Vagina (tissue), 2 donors: ENCODE results near the gene NYAP1. TPM values are rescaled to one million over a fixed set of nuclear protein-coding genes. Genes with fewer than 3 reads are reported as not detected.

Experiments used
- DNase-seq, 2 donors: peaks; one replicate each; pipeline ENCODE4 v3.0.0-alpha.2; 2017; ENCODE audit errors: extremely low spot score in 2 of 2
- H3K27ac ChIP-seq: fragments of 200-600 bp; sonication (generic); one replicate; pipeline ENCODE4 v1.5.1; 2019
- H3K27me3 ChIP-seq: fragments of 200-600 bp; sonication (generic); one replicate; pipeline ENCODE4 v1.5.1; 2019
- H3K36me3 ChIP-seq, 2 donors: fragments of 200-600 bp; sonication (generic); one replicate each; pipeline ENCODE4 v1.5.1; 2017 to 2019
- H3K4me1 ChIP-seq: fragments of 200-600 bp; sonication (generic); one replicate; pipeline ENCODE4 v1.5.1; 2019
- H3K4me3 ChIP-seq, 2 donors: fragments of 200-600 bp; sonication (generic); 1 replicate in 1 of 2; 2 replicates in 1 of 2; pipeline ENCODE4 v1.5.1; 2016 to 2019
- H3K9me3 ChIP-seq: fragments of 200-600 bp; sonication (generic); one replicate; pipeline ENCODE4 v1.5.1; 2019
- POLR2A ChIP-seq, 2 donors: fragments of 450-650 bp; IDR thresholded peaks; one replicate each; pipeline ENCODE4 v1.6.1; 2017; ENCODE audit warnings: antibody characterized with exemption in 2 of 2, mild to moderate bottlenecking in 2 of 2, moderate library complexity in 2 of 2
- POLR2AphosphoS5 ChIP-seq, 2 donors: sonication (generic); formaldehyde crosslinking; IDR thresholded peaks; one replicate each; pipeline ENCODE4 v1.9.0; 2017; ENCODE audit warnings: antibody characterized with exemption in 2 of 2, mild to moderate bottlenecking in 2 of 2, low read depth in 1 of 2; ENCODE audit not compliant: insufficient read depth in 1 of 2
- intact Hi-C: fragments of 100-400 bp; cut with DNase I; formaldehyde crosslinking; loops from one replicate; pipeline ENCODE4 v1.15.1; 2023
- total RNA-seq: library from RNA; depleted of rRNA; stranded (reverse); fragments of >200 nt; gene quantifications from one replicate; pipeline ENCODE4 v1.2.3, GENCODE V29; 2016
- TF ChIP-seq, protein P1 (sequence below), 3 experiments: fragments of 450-650 bp in 2 of 3; fragments of 200-600 bp in 1 of 3; sonication (generic) in 1 of 3; IDR thresholded peaks; one replicate each; pipeline ENCODE4 v1.5.1; 2017 to 2019; ENCODE audit warnings: antibody characterized with exemption in 3 of 3, mild to moderate bottlenecking in 2 of 3, moderate library complexity in 2 of 3

The NYAP1 gene
- total RNA-seq, 1 donor from 2014 or later: 3.9 TPM

GRCh38 chr7:100489824-100490223 is 6.1 kb downstream of the NYAP1 start:
- peaks cover 27% of the 10 kb centered on the region for H3K4me1 ChIP-seq
- no peaks in the 10 kb centered on the region for H3K36me3 ChIP-seq
- TF ChIP-seq POLR2A (IDR thresholded peaks at IDR 0.05): no peak
- TF ChIP-seq, protein P1, sequence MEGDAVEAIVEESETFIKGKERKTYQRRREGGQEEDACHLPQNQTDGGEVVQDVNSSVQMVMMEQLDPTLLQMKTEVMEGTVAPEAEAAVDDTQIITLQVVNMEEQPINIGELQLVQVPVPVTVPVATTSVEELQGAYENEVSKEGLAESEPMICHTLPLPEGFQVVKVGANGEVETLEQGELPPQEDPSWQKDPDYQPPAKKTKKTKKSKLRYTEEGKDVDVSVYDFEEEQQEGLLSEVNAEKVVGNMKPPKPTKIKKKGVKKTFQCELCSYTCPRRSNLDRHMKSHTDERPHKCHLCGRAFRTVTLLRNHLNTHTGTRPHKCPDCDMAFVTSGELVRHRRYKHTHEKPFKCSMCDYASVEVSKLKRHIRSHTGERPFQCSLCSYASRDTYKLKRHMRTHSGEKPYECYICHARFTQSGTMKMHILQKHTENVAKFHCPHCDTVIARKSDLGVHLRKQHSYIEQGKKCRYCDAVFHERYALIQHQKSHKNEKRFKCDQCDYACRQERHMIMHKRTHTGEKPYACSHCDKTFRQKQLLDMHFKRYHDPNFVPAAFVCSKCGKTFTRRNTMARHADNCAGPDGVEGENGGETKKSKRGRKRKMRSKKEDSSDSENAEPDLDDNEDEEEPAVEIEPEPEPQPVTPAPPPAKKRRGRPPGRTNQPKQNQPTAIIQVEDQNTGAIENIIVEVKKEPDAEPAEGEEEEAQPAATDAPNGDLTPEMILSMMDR (IDR thresholded peaks at IDR 0.05): no peak
- TF ChIP-seq POLR2AphosphoS5 (IDR thresholded peaks at IDR 0.05; ENCODE audit: insufficient read depth in 1 of 2, low read depth in 1 of 2): no peak
- no peak overlapping the region for H3K27ac ChIP-seq
- H3K9me3 ChIP-seq: no peaks in the 10 kb centered on the region
- no peak for DNase-seq
- no peaks in the 10 kb centered on the region for H3K27me3 ChIP-seq
- intact Hi-C loops: no loop called here
- no peak overlapping the region for H3K4me3 ChIP-seq

- no peak for DNase-seq
- intact Hi-C loops: no loop called here
- Histone ChIP-seq H3K4me3 (no peak overlapping the region), H3K27ac (no peak overlapping the region), H3K27me3 (no peaks in the 10 kb centered on the region), H3K36me3 (no peaks in the 10 kb centered on the region), H3K9me3 (no peaks in the 10 kb centered on the region), H3K4me1 (peaks cover 20% of the 10 kb centered on the region)
- TF ChIP-seq POLR2AphosphoS5 (IDR thresholded peaks at IDR 0.05; ENCODE audit: insufficient read depth in 1 of 2, low read depth in 1 of 2) (no peak), POLR2A (IDR thresholded peaks at IDR 0.05) (no peak)
- TF ChIP-seq, protein P1 (IDR thresholded peaks at IDR 0.05): no peak
Observed at GRCh38 chr7:100490483-100491191, 6.9 kb downstream of the NYAP1 start.

GRCh38 chr7:100491192-100491578 is 7.5 kb downstream of the NYAP1 start:
- Histone ChIP-seq H3K4me3 (no peak overlapping the region), H3K9me3 (no peaks in the 10 kb centered on the region), H3K27ac (no peak overlapping the region), H3K4me1 (peaks cover 20% of the 10 kb centered on the region), H3K36me3 (no peaks in the 10 kb centered on the region), H3K27me3 (no peaks in the 10 kb centered on the region)
- no peak for DNase-seq
- no peak for TF ChIP-seq POLR2AphosphoS5 (IDR thresholded peaks at IDR 0.05; ENCODE audit: insufficient read depth in 1 of 2, low read depth in 1 of 2)
- no peak for TF ChIP-seq POLR2A (IDR thresholded peaks at IDR 0.05)
- TF ChIP-seq, protein P1 (IDR thresholded peaks at IDR 0.05): no peak
- intact Hi-C loops: no loop called here

DNA sequence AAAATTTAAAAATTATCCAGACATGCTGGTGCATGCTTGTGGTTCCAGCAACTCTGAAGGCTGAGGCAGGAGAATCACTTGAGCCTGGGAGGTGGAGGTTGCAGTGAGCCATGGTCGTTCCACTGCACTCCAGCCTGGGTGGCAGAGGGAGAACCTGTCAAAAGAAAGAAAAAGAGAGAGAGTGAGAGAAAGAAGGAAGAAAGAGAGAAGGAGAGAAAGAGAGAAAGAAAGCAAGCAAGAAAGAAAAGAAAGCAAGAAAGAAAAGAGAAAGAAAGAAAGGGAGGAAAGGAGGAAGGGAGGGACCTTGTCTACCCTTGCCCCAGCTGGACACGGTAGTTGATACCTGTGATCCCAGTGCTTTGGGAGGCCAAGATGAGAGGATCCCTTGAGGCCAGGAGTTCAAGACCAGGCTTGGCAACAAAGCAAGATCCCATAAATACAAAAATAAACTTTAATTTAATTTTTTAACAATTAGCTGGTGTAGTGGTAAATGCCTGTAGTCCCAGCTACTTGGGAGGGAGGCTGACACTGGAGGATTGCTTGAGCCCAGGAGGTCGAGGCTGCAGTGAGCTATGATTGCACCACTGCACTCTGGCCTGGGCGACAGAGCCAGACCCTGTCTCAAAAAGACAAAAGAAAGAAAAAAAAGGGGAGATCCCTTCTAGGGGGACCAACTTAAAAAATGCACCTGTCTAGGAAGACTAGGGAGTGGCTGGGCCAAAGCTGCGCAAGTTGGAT is 9.2 kb downstream of the NYAP1 start:
- Histone ChIP-seq H3K27ac (peak overlapping the region; percentile 66), H3K4me3 (peak overlapping the region; percentile 43 to 61), H3K27me3 (no peaks in the 10 kb centered on the region), H3K36me3 (no peaks in the 10 kb centered on the region), H3K9me3 (no peaks in the 10 kb centered on the region), H3K4me1 (peaks cover 20% of the 10 kb centered on the region)
- intact Hi-C loops: no loop called here
- TF ChIP-seq POLR2A (IDR thresholded peaks at IDR 0.05) (no peak), POLR2AphosphoS5 (IDR thresholded peaks at IDR 0.05; ENCODE audit: insufficient read depth in 1 of 2, low read depth in 1 of 2) (no peak)
- TF ChIP-seq, protein P1 (IDR thresholded peaks at IDR 0.05): no peak
- no peak for DNase-seq
